DMS53 (cell line): ENCODE results near the gene PLXNA4.

Experiments used
- DNase-seq: peaks from one replicate; lab custom pipeline; 2025; lab: John Stamatoyannopoulos, UW

The PLXNA4 gene

GRCh38 chr7:132436121-132436520 is 140.1 kb downstream of the PLXNA4 start:
- no peak for DNase-seq

GRCh38 chr7:132435016-132435990 is 141.0 kb downstream of the PLXNA4 start:
- DNase-seq, result peak; percentile 44

- no peak for DNase-seq
Observed at GRCh38 chr7:132434041-132434440, 142.2 kb downstream of the PLXNA4 start.

- DNase-seq, result no peak
Observed at GRCh38 chr7:132433301-132433700, 143.0 kb downstream of the PLXNA4 start.

GRCh38 chr7:132430861-132431822 is 145.1 kb downstream of the PLXNA4 start:
- DNase-seq, result no peak

- DNase-seq, result no peak
Observed at GRCh38 chr7:132430041-132430855, 146.0 kb downstream of the PLXNA4 start.

GRCh38 chr7:132429181-132429580 is 147.1 kb downstream of the PLXNA4 start:
- DNase-seq, result no peak

GRCh38 chr7:132428247-132428919 is 147.9 kb downstream of the PLXNA4 start:
- DNase-seq, result no peak

- DNase-seq, result no peak
Observed at GRCh38 chr7:132425942-132426341, 150.3 kb downstream of the PLXNA4 start.

- no peak for DNase-seq
Observed at GRCh38 chr7:132424821-132425724, 151.2 kb downstream of the PLXNA4 start.

GRCh38 chr7:132424277-132424676 is 152.0 kb downstream of the PLXNA4 start:
- DNase-seq, result no peak

- DNase-seq, result no peak
Observed at GRCh38 chr7:132423594-132424200, 152.6 kb downstream of the PLXNA4 start.

GRCh38 chr7:132422502-132423111 is 153.7 kb downstream of the PLXNA4 start:
- no peak for DNase-seq

- DNase-seq, result no peak
Observed at GRCh38 chr7:132420527-132420926, 155.7 kb downstream of the PLXNA4 start.

GRCh38 chr7:132419542-132419941 is 156.7 kb downstream of the PLXNA4 start:
- no peak for DNase-seq

GRCh38 chr7:132418840-132419239 is 157.4 kb downstream of the PLXNA4 start:
- DNase-seq, result no peak

- DNase-seq, result no peak
Observed at GRCh38 chr7:132417103-132417906, 159.0 kb downstream of the PLXNA4 start.

- DNase-seq, result no peak
Observed at GRCh38 chr7:132416395-132416794, 159.9 kb downstream of the PLXNA4 start.
